HTERT RPE-1 (cell line): ENCODE measurements around the gene IZUMO1.
"Not testable (repeated sequence)": the region's sequence is repeated elsewhere in the genome, so short reads cannot be mapped to it uniquely, and the experiment has no call there.

Experiments used
- in situ Hi-C: fragments of 300-500 bp; cut with MboI; formaldehyde crosslinking; loops from 4 replicates; pipeline ENCODE4 v1.14.3; 2020; ENCODE audit warnings: low sequenced_read_pairs

IZUMO1 gene

DNA sequence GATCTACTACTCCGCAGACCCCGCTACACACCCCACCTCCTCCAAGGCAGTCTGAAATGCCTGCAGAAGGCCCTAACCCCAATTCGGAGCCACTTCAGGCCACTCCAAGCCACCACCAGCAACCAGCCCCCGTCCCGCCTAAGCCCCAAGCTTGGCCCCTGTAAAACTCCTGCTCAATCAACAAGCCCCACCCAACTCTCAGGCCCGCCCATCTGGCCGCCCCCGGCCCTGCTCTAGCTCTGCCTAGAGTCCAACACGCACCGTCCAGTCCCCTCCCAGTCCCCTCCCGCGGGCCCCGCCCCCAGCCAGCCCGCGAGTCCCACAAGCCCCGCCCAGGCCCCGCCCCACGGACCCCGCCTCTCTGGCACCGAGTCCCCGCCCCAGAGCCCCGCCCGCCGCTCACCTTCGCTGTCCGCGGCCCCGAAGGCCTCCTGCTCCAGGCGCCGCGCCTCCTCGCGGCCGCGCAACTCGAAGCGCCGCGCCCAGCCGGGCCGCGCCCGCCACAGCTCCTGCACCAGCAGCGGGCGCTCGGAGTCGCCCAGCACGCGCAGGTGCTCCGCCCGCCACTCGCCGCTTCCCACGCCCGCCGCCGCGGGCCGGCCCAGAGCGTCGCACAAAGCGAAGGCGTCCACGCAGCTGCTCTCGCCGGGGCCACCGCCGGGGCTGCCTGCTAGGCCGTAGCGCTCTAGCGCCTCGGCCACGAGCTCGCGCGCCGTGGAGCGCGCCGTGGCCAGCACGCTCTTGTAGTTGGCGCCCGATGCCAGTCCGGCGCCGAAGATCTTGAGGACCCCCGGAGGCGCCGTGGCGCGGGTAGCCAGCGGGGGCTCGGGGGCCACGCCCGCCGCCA lies 7.9 kb downstream of the IZUMO1 start:
- in situ Hi-C loops, result no loop called here

DNA sequence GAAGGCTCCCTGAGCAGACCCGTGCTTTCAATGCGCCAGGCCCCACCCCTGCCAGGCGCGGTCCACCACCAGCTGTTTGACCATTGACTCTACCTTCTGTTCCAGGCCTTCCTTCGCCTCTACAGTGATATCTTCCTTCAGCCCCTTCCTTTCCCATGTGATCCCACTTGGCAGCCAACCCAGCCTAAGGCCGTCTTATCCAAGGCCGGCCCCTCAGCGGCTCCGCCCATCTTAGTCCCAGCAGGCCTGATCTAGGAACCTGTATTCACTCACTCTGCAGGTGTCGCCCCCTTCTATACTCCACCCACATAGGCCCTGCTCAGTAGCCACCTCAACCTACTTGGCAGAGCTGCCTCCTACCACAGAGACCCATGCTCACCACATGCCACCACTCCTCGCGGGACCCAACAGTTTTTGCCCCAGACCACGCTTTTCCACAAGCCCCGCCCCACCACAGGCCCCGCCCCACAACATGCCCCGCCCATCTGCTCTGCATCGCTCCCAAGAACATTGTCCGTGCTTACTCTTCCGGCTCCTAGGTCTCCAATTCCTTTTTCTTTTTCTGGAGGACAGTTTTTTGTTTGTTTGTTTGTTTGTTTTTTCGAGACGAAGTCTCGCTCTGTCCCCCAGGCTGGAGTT lies 9.2 kb downstream of the IZUMO1 start:
- in situ Hi-C loops, result no loop called here

DNA sequence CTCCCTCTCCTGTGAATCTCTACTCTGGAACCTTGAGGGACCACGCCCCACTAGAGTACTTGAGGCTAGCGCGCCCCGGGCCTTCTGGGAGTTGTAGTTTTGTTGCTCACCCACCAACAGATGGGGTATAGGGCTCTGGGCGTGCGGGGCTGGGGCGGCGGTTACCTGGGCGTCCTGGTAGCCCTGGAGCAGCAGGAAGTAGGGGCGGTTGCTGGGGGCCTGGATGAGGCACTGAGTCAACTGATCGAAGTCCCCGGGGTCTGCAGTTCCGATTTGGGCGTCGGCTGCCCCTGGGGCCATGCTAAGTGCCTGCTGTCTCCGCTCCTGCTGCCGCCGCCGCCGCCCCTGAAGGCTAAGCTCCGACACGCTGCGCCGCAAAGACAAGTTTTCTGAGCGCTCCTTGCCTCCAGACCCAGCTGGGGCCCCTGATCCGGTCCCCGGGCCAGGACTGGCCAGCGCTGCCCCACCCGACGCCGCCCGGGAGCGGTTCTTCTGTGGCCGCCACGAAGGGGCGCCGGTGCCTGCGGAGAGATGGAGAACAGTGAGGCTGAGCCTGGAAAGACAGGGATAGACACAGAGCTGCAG lies 11.6 kb downstream of the IZUMO1 start:
- in situ Hi-C loops, result no loop called here

DNA sequence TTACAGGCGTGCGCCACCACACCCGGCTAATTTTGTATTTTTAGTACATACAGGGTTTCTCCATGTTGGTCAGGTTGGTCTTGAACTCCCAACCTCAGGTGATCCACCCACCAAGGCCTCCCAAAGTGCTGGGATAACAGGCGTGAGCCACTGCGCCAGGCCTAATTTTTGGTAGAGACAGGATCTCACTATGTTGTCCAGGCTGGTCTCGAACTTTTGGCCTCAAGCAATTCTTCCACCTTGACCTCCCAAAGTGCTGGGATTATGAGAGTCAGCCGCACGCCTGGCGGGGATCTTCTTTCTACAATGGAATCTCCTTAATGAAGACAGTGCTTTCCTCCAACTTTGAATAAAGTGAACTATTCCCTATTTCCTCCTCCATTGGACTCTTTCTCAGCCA lies 12.1 kb downstream of the IZUMO1 start:
- in situ Hi-C loops, result no loop called here

DNA sequence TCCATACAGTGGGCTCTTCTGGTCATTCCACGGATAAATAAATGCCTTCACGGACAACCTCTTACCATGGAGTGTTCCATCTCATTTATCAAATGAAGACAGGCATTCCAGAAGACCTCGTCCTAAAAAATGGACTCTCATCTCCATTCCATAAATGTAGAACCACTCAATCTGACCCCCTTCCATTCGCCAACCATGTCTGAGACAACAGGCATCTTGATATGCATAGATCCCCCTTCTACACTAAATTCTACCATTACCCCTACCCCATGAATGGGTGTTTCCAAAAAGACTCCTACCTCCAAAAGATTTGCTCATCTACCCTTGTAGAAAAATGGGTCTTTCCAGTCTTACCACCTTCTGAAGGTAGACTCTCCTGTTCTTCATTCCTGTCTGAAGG lies 15.3 kb downstream of the IZUMO1 start:
- in situ Hi-C loops, result no loop called here

DNA sequence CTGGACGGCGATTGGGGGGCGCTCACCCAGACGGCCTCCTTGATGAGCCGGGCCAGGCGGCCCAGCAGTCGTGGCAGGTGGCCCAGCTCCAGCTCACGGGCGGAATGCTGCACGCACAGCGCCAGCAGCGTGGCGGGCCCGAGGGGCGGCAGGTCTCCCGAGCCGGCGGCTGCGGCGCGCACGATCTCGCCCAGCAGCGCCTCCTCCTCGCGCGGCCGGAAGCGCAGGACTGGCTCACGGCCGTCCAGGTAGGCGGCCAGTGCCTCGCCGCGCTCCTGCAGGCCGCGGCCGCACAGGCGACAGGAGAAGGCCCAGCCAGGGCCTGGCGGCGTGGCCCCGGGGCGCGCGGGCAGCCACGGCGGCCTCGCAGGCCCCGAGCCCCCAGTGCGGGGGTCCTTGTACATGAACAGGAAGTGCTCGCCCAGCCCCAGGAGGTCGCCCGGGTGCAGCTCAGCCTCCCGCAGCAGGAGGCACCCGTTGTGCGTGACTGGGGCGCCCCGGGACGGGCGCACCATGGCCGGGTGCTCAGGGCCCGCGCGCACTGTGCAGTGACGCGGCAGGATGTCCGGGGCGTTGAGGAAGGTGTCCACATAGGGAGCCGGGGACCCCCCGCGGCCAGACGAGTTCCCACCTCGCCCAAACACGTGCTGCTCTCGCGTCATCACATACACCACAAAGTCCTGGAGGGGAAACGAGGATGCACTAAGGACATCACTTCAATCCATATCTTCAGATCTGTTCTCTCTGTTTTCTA lies 17.6 kb downstream of the IZUMO1 start:
- in situ Hi-C loops, result no loop called here

DNA sequence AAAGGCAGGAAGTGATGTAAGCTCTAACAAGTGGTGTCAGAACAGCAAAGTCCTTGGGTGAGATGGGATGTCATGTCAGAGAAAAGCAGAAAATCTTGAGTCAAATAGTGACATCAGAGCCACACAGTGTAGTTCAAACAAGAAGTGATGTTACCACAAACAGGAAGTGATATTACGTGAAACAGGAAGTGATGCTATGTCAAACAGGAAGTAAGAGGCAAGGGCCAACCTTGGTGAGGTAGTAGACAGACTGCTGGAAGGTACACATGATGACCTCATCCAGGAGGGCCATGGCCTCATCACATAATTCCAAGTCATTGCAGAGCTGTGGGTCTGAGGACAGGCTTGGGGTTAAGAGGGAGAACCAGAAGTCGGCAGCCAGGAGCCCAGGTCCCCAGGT lies 20.2 kb downstream of the IZUMO1 start:
- in situ Hi-C loops, result no loop called here

DNA sequence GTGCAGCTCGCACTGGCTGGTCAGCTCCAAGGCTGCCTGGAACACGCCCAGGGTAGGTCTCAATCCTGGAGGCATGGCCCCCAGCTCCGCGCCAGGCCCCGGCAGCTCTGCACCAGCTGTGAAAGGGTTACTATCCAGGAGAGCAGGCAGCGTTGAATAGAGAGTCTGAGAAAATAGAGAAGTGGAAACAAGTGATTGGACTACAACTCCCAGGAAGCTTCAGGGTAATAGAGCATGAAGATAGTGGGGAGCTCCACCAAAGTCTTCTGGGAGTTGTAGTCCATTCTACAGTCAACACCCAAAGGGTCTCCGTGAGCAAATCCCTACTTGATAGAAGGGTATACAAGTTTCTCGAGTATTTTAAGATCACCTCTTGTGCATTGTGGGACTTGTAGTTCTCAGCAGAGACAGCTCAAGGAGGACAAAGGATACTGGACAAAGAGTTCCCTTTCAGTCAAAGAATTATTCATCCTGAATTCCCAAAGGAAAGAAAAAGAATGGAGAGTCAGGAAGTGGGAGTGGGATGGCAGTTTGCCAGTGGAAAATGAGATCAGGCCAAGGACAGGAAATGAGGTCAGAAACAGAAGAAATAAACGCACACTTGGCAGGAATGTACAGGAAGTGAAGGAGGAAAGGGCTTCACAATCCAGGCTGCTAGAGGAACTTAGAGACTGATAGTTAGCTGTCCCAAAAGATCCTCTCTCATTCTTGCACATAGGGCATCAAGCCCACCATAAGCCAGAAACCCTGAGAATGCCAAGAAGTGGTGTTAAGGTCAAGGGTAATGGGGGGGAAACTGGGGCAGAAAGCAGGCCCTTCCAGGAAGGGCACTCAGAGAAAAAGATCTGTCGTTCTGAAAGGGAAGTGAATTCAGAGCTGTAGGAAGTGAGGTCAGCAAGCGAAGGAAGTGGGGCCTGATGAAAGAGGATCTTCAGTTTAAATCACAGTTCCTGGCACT lies 21.6 kb downstream of the IZUMO1 start:
- in situ Hi-C loops, result no loop called here

DNA sequence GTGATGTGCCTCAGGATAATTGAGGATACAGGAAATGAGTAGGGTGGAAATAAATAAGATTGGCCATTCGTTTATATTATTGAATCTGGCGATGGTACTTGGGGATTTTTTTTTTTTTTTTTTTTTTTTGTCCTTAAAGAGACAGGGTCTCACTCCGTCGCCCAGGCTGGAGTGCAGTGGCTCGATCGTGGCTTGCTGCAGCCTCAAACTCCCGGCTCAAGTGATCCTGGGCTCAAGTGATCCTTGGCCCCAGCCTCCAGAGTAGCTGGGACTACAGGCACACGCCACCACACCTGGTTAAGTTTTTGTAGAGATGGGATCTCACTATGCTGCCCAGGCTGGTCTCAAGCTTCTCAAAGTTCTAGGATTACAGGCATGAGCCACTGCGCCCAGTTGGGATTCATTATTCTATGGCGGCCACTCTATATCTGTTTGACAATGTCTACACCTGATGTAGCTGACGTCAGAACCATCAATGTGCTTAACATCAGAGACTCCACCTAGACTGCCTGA lies 24.5 kb downstream of the IZUMO1 start:
- in situ Hi-C loops, result no loop called here

DNA sequence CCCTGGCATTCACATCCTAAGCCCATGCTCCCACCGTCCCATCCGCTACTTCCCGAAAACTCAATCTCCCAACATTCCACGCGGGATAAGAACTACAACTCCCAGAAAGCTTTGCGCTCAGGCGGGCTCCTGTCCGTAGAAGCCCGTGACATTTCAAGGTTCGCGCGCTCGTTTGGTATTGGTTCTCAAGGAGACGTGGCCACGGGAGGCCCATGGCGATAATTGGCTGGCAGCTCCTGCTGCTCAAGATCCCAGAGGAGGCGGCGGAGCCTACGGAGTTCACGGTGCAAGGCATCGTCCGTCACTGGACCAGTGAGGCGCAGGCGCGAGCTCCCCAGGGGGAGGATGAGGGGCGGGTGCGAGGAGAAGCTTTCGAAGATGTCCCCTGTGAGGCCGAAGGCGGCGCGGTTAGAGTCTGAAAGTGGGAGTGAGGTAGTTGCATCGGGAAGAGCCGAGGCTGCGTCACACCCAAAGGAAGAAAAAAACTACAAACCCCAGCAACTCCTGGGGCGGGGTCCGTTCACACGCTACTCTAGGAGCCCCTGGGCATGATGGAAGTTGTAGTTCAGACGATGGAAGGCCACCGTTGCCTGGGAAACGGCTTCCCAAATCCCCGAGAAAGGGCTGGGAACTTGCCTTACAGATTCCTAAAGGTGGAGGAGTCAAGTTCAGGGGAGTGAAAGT lies 26.0 kb downstream of the IZUMO1 start:
- in situ Hi-C loops, result no loop called here

DNA sequence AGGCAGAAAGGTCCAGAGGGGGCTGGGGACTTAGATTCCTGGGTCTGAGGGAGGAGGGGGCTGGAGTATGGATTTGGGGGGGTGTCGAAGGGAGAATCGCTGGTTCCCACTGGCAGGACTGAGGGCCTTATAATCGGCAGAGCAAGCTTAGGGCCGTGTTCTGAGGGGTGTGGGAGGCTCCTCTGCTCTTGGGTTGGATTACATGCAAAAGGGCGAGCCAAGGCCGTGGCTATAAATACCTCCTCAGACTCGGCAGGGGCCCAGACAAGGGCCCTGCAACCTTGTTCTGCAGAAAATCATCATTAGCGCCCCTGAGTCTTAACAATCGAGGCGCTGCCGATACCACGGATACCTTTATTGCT lies 26.5 kb downstream of the IZUMO1 start:
- in situ Hi-C loops, result no loop called here

DNA sequence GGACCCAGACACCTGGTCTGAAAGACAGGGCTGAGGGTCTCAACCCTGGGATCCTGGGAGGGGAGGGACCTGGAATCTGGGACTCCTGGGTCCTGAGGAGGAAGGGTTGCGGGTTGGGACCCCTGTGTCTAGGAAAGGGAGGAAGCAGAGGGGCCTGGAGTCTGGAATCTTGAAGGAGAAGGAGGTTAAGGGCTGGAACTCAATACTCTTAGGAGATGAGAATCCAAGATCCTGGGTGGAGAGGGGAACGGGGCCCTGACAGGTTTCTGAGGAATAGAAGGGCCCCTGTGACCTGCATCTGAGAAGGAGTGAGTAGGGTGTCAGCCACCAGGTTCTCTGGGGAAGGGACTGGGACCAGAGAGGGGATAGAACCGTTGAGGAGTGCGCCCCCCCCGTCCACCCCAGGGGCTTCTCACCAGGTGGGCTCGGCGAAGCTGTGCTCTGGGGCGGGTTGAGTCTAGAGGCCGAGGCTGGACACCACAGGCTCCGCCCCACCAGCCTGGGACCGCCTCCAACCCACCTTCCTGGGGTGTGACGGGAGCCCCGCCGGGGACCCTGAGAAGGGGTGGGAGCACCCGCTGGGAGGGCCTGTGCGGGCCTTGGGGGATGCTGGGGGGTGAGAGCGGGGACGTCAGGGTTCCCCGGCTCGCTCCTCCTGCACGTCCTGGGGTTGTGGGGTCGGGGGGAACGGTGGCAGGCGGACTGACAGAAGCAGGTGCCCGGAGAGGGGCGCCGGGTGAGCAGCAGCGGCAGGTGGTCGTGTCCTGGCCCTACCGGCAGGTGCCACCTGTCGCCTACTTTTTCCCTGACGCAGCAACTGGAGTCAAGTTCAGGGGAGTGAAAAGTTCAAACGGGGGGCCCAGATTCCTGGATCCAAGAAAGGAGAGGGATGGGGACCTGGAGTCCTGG lies 27.2 kb downstream of the IZUMO1 start, which contains the start of gene MAMSTR:
TSS of gene MAMSTR (minus strand) at position 463 of the 909 bp plus-strand sequence. CDS start 694 bp downstream, outside the sequence.
- in situ Hi-C loops, result no loop called here

DNA sequence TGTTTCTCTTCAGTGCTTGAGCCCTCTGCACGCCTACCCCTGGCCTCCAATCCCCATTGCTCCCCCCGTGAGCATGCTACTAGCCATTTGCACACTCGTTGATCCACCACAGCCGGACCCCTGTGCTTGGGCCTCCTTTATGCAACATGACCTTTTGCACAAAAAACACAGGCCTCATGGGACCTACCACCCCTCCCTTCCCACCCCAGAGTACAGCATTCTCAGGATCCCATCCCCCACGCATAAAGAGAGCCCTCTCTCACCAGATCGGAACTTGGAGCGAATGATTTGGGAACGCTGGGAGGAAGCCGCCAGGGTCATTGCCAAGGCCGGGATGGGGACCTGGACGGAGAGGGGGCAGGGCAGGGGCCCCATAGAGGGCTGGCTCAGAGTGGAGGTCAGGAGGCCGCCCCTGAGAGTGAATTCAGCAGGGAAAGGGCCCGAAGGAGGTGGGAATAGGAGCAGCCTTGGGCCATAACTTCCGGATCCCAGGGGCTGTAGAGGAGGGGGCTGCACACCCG lies 27.9 kb downstream of the IZUMO1 start:
- in situ Hi-C loops, result no loop called here

DNA sequence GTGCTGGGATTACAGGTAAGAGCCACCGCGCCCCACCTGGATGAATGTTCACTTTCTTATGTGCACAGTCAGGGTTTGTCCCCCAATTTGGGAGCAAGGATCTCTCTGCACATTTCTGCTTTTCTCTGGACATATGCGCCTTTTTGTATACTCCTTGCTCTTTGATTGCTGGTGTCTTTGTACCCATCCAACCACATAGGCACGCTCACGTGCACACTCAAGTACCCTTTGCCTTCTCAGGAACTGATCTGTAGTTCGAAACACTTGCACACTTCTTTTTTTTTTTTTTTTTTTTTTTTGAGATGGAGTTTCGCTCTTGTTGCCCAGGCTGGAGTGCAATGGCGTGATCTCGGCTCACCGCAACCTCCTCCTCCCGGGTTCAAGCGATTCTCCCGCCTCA lies 28.6 kb downstream of the IZUMO1 start:
- in situ Hi-C loops, result not testable (repeated sequence)

DNA sequence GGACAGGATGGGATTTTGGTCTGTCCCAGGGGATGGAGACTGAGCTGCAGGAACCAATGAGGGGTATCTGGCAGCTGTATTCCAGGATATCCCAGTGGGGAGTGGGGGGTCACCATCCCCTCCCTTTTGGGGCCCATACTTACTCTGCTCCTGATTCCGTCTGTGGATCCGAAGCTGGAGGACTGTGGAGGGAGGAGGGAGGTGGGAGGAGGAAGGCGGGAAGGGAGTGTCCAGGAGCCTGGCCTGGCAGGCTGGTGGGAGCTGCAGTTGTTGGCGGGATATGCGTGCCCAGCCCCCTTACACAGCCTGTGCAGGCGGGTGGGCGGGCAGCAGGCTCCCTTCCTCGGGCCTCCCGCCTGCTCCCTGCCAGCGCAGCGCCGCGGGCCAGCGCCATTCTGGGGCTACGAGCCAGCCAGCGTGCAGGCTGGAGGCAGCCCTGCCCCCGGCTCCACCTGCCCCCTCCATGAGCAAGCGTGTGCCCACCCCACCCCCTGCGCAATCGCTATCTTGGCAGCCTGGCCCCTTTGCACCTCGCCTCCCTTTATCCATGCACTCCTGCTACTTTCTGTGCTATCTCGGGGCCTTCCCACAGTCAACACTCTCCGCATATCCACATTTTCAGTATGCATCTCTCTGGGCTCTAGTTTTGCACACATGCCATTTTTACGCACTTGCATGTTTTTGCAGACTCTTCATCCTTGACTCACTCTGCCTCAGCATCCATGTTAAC lies 30.0 kb downstream of the IZUMO1 start:
- in situ Hi-C loops, result no loop called here

DNA sequence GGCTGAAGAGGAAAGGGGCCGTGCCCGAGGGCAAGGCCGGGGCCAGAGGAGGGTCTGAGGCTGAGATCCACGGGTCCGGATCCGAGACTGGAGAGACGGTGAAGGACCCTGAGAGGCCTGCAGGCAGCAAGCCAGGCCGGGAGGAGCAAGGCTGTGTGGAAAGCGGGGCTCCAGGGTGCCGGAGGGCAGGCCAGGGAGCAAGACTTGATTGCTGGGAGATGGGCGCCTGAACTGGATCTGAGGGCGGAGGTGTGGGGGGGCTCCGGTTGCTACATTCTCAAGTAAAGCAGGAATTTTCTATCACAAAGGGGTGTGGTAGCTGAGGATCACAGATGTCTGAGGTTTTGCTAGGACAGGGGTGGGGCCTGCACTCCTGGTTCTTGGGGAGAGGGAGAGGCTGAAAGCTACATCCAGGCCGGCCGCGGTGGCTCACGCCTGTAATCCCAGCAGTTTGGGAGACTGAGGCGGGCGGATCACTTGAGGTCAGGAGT lies 31.0 kb downstream of the IZUMO1 start:
- in situ Hi-C loops, result no loop called here
